Muscle layer of duodenum (tissue), 2 donors: ENCODE measurements around the gene ILF2.

ENCODE experiments used
- H3K27ac ChIP-seq: one replicate; pipeline ENCODE4 v1.7.0; 2013; ENCODE audit warnings: mild to moderate bottlenecking, low read length
- H3K27me3 ChIP-seq: one replicate; pipeline ENCODE4 v1.7.0; 2013; ENCODE audit warnings: low read depth, mild to moderate bottlenecking, control low read depth, low read length
- H3K36me3 ChIP-seq, 2 donors: one replicate each; pipeline ENCODE4 v1.7.0; 2013; ENCODE audit warnings: low read length in 2 of 2, control low read depth in 1 of 2, mild to moderate bottlenecking in 1 of 2; ENCODE audit not compliant: insufficient read depth in 2 of 2, control insufficient read depth in 1 of 2
- H3K4me1 ChIP-seq, 2 donors: one replicate each; pipeline ENCODE4 v1.7.0; 2013; ENCODE audit warnings: low read length in 2 of 2, mild to moderate bottlenecking in 2 of 2, control low read depth in 1 of 2, moderate library complexity in 1 of 2; ENCODE audit not compliant: insufficient read depth in 2 of 2, control insufficient read depth in 1 of 2
- H3K4me3 ChIP-seq, 2 donors: one replicate each; pipeline ENCODE4 v1.7.0; 2013; ENCODE audit warnings: low read length in 2 of 2, low read depth in 1 of 2, mild to moderate bottlenecking in 1 of 2
- H3K9me3 ChIP-seq, 2 donors: one replicate each; pipeline ENCODE4 v1.7.0; 2013; ENCODE audit warnings: low read length in 2 of 2, control low read depth in 1 of 2, mild to moderate bottlenecking in 1 of 2; ENCODE audit not compliant: control insufficient read depth in 1 of 2
- donor health status: healthy.

ILF2 gene

DNA sequence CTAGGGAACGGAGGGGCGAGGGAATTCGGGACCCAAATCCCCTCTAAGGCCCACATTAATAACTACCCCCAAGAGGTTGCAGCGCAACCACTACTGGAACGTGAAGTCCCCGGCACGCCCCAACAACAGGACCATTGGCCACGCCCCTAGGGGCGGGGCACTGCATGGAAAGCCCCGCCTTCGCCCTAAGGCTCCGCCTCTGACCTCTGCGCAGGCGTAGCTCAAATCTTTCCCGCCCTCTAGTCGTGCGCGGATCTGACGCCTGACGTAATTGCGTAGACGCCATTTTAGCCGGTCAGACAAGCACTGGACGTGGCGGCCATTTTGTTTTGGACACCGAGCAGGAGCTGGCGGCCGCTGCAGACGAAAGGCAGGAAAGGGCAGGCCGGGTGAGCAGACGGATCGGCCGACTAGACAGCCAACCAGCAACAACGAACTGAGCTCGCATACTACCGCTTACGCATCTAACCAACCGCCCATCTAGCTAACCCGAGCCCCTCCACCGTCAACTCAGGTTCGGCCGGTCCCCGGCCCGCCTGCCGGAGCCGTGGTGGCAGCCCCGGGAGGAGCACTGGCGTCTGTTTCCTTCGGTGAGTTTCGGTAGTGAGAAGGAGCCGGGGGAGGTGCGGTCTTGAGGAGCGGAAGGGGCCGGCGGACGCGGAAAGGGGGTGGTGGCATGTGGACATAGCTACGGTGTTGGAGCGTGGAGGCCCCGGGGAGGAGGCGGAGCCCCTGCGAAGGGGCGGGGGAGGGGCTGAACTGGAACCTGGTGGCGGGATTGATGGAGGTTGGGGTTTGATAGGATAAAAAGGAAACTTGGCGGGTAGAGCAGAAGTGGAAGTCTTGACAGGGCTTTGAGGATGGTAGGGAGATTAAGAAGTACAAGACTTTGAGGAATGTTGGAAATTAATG is 36.8 kb downstream of the ILF2 start, which contains the start of gene CHTOP:
CHTOP (plus strand) TSS at position 313 of the 912 bp plus-strand sequence. CDS start 2,523 bp downstream, outside the sequence.
- Histone ChIP-seq H3K4me1 (peaks cover 10 to 33% of the 10 kb centered on the region in 2 donors), H3K27me3 (no peaks in the 10 kb centered on the region), H3K27ac (peak within 1 kb of the TSS; percentile 98), H3K4me3 (peak within 1 kb of the TSS; percentile 82 to 89), H3K9me3 (no peaks in the 10 kb centered on the region), H3K36me3 (peaks cover 24 to 30% of the 10 kb centered on the region in 2 donors)

DNA sequence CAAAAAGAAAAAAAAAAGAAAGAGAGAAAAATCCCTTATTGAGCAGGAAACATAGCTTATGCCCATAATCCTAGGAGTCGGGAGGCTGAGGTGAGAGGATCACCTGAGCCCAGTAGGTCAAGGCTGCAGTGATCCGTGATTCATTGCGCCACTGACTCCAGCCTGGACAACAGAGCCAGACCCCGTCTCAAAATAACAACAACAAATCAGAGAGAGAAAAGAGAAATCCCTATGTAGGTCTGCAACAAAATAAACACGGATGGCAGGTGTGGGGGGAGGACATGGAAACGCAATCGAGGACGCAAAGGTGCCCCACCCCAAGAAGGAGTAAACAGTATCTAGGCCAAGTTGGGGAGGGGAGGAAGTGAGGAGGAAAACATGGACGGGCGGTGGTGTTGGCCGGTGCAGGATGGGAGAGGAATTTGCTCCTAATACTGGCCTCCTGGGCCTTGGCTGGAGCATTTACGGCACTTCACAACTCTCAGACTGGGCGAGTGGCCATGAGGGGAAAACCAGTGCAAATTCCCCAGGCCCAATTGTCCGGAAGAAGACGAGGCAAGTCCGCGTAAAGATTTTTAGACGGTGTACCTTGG is 37.5 kb downstream of the ILF2 start:
- Histone ChIP-seq H3K27me3 (no peaks in the 10 kb centered on the region), H3K4me1 (peaks cover 10 to 33% of the 10 kb centered on the region in 2 donors), H3K4me3 (peak overlapping the region; percentile 82 to 89), H3K36me3 (peaks cover 18 to 23% of the 10 kb centered on the region in 2 donors), H3K9me3 (no peaks in the 10 kb centered on the region), H3K27ac (peak overlapping the region; percentile 98)

DNA sequence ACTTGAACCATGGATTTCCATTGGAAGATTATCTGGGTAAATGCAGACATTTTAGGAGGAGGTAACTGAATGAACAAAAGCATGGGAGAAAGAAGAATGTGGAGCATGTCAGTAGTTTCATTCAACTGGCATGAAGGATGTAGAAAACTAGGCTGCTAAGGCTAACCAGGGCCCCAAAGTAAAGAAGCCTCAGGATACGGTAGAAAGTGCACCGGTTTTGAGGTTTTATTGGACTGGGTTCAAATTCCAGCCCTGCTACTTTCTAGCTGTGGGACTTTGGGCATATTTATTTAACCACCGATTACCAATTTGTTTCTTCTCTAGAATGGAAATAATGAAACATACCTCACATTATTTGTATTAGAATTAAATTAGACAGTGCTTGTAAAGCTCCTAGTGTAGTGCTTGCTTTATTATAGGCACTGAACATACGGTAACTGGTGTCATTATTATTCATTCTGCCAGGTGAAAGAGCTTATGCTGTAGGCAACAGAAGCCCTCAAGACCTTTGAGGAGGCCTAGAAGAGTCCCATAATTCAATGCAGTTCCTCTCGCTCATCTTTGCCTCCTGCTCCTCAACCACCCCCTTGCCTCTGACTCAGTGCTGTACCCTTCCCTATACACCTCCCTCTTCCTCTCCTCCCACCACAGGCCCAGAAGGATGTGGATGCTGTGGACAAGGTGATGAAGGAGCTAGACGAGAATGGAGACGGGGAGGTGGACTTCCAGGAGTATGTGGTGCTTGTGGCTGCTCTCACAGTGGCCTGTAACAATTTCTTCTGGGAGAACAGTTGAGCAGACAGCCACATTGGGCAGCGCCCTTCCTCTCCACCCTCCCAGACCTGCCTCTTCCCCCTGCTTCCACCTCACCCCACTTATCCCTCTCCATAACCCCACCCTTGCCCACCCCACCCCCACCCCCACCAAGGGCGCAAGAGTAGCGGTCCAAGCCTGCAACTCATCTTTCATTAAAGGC is 39.5 kb downstream of the ILF2 start:
- H3K4me1 ChIP-seq, result peaks cover 21% of the 10 kb centered on the region in 2 donors
- H3K27ac ChIP-seq, result peak overlapping the region; percentile 40
- no peaks in the 10 kb centered on the region for H3K9me3 ChIP-seq
- H3K4me3 ChIP-seq, result no peak overlapping the region
- H3K27me3 ChIP-seq, result no peaks in the 10 kb centered on the region
- peaks cover 1 to 4% of the 10 kb centered on the region in 2 donors for H3K36me3 ChIP-seq

- peaks cover 0 to 4% of the 10 kb centered on the region in 2 donors for H3K36me3 ChIP-seq
- no peaks in the 10 kb centered on the region for H3K27me3 ChIP-seq
- no peak overlapping the region for H3K27ac ChIP-seq
- H3K4me3 ChIP-seq, result no peak overlapping the region
- no peaks in the 10 kb centered on the region for H3K9me3 ChIP-seq
- H3K4me1 ChIP-seq, result peaks cover 18 to 28% of the 10 kb centered on the region in 2 donors
These were observed 40.4 kb downstream of the ILF2 start for GRCh38 chr1:153630384-153630783.

DNA sequence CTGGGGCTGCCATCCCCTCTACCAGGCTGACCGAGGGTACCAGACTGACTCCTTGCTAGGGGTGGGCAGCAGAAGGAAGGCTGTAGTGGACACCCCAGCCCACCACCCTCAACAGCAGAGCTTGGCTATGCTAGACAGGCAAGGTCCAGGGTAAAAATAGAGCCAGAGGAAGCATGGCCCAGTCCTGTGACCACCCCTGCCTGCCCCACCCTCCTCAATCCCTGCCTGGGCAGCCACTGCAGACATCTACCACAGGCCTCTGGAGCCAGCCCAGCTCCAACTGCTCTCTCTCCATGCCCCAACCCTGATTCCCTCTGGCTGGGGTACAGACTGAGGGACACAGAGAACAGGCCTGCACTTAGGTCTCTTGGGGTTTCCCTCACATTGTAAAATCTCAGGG is 40.8 kb downstream of the ILF2 start:
- no peak overlapping the region for H3K4me3 ChIP-seq
- H3K27me3 ChIP-seq, result no peaks in the 10 kb centered on the region
- no peaks in the 10 kb centered on the region for H3K9me3 ChIP-seq
- H3K4me1 ChIP-seq, result peaks cover 16 to 29% of the 10 kb centered on the region in 2 donors
- H3K27ac ChIP-seq, result no peak overlapping the region
- peaks cover 0 to 4% of the 10 kb centered on the region in 2 donors for H3K36me3 ChIP-seq

DNA sequence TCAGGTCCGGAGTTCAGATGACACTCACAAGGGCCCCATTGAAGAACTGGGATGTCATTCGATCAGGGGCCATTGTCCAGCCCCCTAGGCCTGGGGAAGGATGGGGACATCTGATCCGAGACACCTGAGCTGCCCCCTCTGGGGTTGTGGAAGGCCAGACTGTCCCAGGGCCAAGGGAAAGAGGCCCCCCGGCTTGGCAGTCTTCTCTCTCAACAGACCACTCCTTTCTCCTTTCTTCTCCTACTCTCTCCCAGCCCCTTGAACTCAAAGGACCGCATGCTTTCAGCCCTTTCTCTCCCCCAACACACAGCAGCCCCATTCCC is 41.5 kb downstream of the ILF2 start:
- Histone ChIP-seq H3K36me3 (peaks cover 0 to 4% of the 10 kb centered on the region in 2 donors), H3K4me1 (peaks cover 22 to 29% of the 10 kb centered on the region in 2 donors), H3K27ac (no peak overlapping the region), H3K9me3 (no peaks in the 10 kb centered on the region), H3K4me3 (no peak overlapping the region), H3K27me3 (no peaks in the 10 kb centered on the region)

- H3K9me3 ChIP-seq, result no peaks in the 10 kb centered on the region
- no peaks in the 10 kb centered on the region for H3K36me3 ChIP-seq
- H3K4me3 ChIP-seq, result no peak overlapping the region
- H3K27me3 ChIP-seq, result no peaks in the 10 kb centered on the region
- no peak overlapping the region for H3K27ac ChIP-seq
- H3K4me1 ChIP-seq, result peaks cover 28 to 29% of the 10 kb centered on the region in 2 donors
These were observed 42.0 kb downstream of the ILF2 start for GRCh38 chr1:153628638-153629342.

DNA sequence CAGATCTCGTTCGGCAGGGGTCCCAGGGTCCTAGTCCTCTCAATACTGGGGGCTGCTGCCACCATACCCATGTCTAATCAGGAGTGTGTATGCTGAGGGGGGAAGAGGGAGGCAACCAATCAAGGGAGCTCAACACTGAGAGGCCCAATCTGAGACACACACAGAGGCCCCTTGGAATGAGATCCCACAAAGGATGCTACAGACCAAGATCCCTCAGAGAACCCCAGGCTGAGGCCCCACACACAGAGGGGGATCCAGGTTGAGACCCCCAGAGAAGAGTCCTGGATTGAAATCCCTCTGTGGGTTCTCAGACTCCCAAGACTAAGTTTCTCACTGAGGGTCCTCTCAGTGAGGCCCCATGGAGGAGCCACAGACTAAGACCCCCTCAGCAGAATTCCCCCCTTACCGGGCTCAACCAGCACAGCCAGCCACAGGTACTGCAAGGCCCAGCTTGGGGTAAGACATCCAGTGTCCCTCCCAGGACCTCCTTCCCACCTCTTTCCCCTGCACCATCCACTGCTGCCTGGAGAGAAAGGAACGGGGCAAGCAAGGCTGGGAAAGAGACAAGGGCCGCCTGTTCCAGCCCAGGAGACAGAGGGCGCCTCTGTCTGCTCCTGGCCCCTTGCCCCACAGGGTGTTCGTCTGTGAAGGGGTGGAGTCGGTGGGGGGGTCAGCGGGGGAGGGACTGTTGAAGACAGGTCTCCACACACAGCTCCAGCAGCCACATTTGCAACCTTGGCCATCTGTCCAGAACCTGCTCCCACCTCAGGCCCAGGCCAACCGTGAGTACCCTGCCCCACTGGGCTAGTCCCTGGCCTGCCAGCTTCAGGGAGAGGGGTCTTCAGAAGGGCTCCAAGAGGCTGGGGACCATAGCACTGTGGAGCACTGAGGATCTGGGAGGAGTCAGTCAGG is 42.8 kb downstream of the ILF2 start, which contains the start of gene S100A1:
S100A1 (plus strand) TSS at position 720 of the 912 bp plus-strand sequence. CDS start 2,088 bp downstream, outside the sequence.
- H3K27ac ChIP-seq, result peak within 1 kb of the TSS; percentile 88
- no peaks in the 10 kb centered on the region for H3K36me3 ChIP-seq
- H3K4me3 ChIP-seq, result peak within 1 kb of the TSS; percentile 58 to 71
- H3K9me3 ChIP-seq, result no peaks in the 10 kb centered on the region
- no peaks in the 10 kb centered on the region for H3K27me3 ChIP-seq
- peaks cover 26 to 29% of the 10 kb centered on the region in 2 donors for H3K4me1 ChIP-seq

DNA sequence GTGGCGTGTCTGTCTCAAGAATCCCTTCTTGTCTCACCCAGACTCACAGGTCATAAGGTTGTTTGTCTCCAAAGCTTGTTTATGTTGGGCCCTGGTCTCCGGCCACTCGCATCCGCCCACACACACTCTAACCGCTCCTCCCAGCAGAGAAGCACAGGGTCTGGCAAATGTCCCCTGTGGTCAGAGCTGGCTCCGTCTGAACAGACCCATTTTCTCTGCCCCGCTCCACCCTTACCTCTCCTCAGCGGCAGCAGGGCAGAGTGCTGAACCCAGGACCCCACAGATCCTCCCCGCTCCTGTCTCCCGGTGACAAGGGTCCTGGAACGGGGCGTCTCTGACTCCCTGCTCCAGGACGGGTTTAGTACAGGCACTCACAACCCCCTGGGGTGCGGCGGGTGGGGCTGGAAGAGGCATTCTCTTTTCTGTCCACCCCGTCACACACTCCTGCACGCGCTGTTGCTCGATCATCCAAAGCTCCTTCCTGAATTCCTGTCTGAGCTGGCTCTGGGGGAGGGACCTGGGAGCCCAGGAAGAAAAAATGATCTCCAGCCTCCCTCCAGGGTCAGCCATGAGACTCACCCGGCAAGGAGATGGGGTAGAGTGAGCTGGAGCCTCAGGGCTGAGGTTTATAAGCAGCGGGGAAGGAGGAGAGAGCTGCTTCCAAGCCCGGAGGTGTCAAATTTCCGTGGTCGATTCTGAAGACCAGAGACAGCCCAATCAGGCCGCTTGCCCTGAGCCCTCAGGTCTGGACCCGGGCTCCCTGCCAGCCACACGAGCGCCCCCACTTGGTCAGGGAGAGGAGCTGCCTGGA is 43.7 kb downstream of the ILF2 start, which contains the start of gene S100A13:
S100A13 (minus strand) TSS at position 602 of the 811 bp plus-strand sequence. CDS start 1,033 bp downstream, outside the sequence.
- no peaks in the 10 kb centered on the region for H3K27me3 ChIP-seq
- H3K9me3 ChIP-seq, result no peaks in the 10 kb centered on the region
- H3K4me1 ChIP-seq, result peaks cover 29 to 33% of the 10 kb centered on the region in 2 donors
- peak within 1 kb of the TSS; percentile 58 to 71 for H3K4me3 ChIP-seq
- H3K36me3 ChIP-seq, result no peaks in the 10 kb centered on the region
- H3K27ac ChIP-seq, result peak within 1 kb of the TSS; percentile 88
